IPS-15b (cell line): ENCODE measurements around the gene SPATA13.

Source experiments
- H3K27me3 ChIP-seq: one replicate; pipeline ENCODE4 v1.6.1; 2013; ENCODE audit warnings: low read length; ENCODE audit not compliant: control insufficient read depth, insufficient read depth
- H3K36me3 ChIP-seq: one replicate; pipeline ENCODE4 v1.6.1; 2013; ENCODE audit warnings: low read length; ENCODE audit not compliant: control insufficient read depth, insufficient read depth
- H3K4me1 ChIP-seq: one replicate; pipeline ENCODE4 v1.6.1; 2013; ENCODE audit warnings: mild to moderate bottlenecking, low read length; ENCODE audit not compliant: control insufficient read depth, insufficient read depth
- H3K4me3 ChIP-seq: one replicate; pipeline ENCODE4 v1.5.1; 2013; ENCODE audit warnings: low read depth, low read length
- H3K9ac ChIP-seq: one replicate; pipeline ENCODE4 v1.6.1; 2013; ENCODE audit warnings: low read depth, mild to moderate bottlenecking, low read length
- H3K9me3 ChIP-seq: one replicate; pipeline ENCODE4 v1.6.1; 2013; ENCODE audit warnings: mild to moderate bottlenecking, low read length; ENCODE audit not compliant: control insufficient read depth, insufficient read depth

The SPATA13 gene

GRCh38 chr13:24153979-24154701 lies 6.4 kb upstream of the SPATA13 start:
- Histone ChIP-seq H3K9ac (no peak overlapping the region), H3K4me3 (no peak overlapping the region), H3K36me3 (no peaks in the 10 kb centered on the region), H3K9me3 (no peaks in the 10 kb centered on the region), H3K4me1 (no peaks in the 10 kb centered on the region), H3K27me3 (peaks cover 11% of the 10 kb centered on the region)

- H3K4me3 ChIP-seq = no peak overlapping the region
- peaks cover 21% of the 10 kb centered on the region for H3K27me3 ChIP-seq
- no peak overlapping the region for H3K9ac ChIP-seq
- H3K36me3 ChIP-seq = no peaks in the 10 kb centered on the region
- no peaks in the 10 kb centered on the region for H3K9me3 ChIP-seq
- H3K4me1 ChIP-seq = peaks cover 10% of the 10 kb centered on the region
Measured at GRCh38 chr13:24159357-24159756, 1.2 kb upstream of the SPATA13 start.

- Histone ChIP-seq H3K4me1 (peaks cover 10% of the 10 kb centered on the region), H3K27me3 (peaks cover 16% of the 10 kb centered on the region), H3K9ac (peak overlapping the region; percentile 68), H3K36me3 (peaks cover 6% of the 10 kb centered on the region), H3K4me3 (peak overlapping the region; percentile 81), H3K9me3 (no peaks in the 10 kb centered on the region)
Measured at GRCh38 chr13:24161010-24161775, 673 bp downstream of the SPATA13 start.

GRCh38 chr13:24161980-24162525 lies 1.5 kb downstream of the SPATA13 start:
- H3K4me3 ChIP-seq = peak overlapping the region; percentile 81
- H3K27me3 ChIP-seq = peaks cover 10% of the 10 kb centered on the region
- H3K4me1 ChIP-seq = peaks cover 10% of the 10 kb centered on the region

GRCh38 chr13:24162604-24163003 lies 2.1 kb downstream of the SPATA13 start:
- H3K27me3 ChIP-seq = peaks cover 10% of the 10 kb centered on the region
- H3K9ac ChIP-seq = no peak overlapping the region
- no peaks in the 10 kb centered on the region for H3K9me3 ChIP-seq
- no peak overlapping the region for H3K4me3 ChIP-seq
- peaks cover 10% of the 10 kb centered on the region for H3K4me1 ChIP-seq
- peaks cover 6% of the 10 kb centered on the region for H3K36me3 ChIP-seq

More at GRCh38 chr13:24161980-24162525, 1.5 kb downstream of the SPATA13 start:
- Histone ChIP-seq H3K9ac (no peak overlapping the region), H3K36me3 (peaks cover 6% of the 10 kb centered on the region), H3K9me3 (no peaks in the 10 kb centered on the region)

- Histone ChIP-seq H3K4me3 (no peak overlapping the region), H3K27me3 (peaks cover 10% of the 10 kb centered on the region), H3K9ac (no peak overlapping the region), H3K9me3 (no peaks in the 10 kb centered on the region), H3K4me1 (peaks cover 10% of the 10 kb centered on the region), H3K36me3 (peaks cover 6% of the 10 kb centered on the region)
Measured at GRCh38 chr13:24165746-24166145, 5.2 kb downstream of the SPATA13 start.

- Histone ChIP-seq H3K9ac (no peak overlapping the region), H3K36me3 (peaks cover 6% of the 10 kb centered on the region), H3K9me3 (no peaks in the 10 kb centered on the region), H3K4me1 (peaks cover 9% of the 10 kb centered on the region), H3K4me3 (no peak overlapping the region), H3K27me3 (peaks cover 7% of the 10 kb centered on the region)
Measured at GRCh38 chr13:24166561-24166960, 6.0 kb downstream of the SPATA13 start.

- H3K4me1 ChIP-seq = peaks cover 2% of the 10 kb centered on the region
- peaks cover 6% of the 10 kb centered on the region for H3K36me3 ChIP-seq
- no peak overlapping the region for H3K4me3 ChIP-seq
- no peaks in the 10 kb centered on the region for H3K27me3 ChIP-seq
- no peak overlapping the region for H3K9ac ChIP-seq
- no peaks in the 10 kb centered on the region for H3K9me3 ChIP-seq
Measured at GRCh38 chr13:24167666-24168391, 7.3 kb downstream of the SPATA13 start.

GRCh38 chr13:24168392-24168750 lies 7.9 kb downstream of the SPATA13 start:
- Histone ChIP-seq H3K36me3 (peaks cover 6% of the 10 kb centered on the region), H3K9ac (no peak overlapping the region), H3K27me3 (no peaks in the 10 kb centered on the region), H3K4me1 (peaks cover 2% of the 10 kb centered on the region), H3K9me3 (no peaks in the 10 kb centered on the region), H3K4me3 (no peak overlapping the region)

- H3K9ac ChIP-seq = no peak overlapping the region
- H3K9me3 ChIP-seq = no peaks in the 10 kb centered on the region
- H3K4me3 ChIP-seq = no peak overlapping the region
- peaks cover 6% of the 10 kb centered on the region for H3K36me3 ChIP-seq
- H3K27me3 ChIP-seq = no peaks in the 10 kb centered on the region
- peaks cover 1% of the 10 kb centered on the region for H3K4me1 ChIP-seq
Measured at GRCh38 chr13:24168979-24169378, 8.5 kb downstream of the SPATA13 start.

- no peaks in the 10 kb centered on the region for H3K27me3 ChIP-seq
- H3K9me3 ChIP-seq = no peaks in the 10 kb centered on the region
- no peak overlapping the region for H3K9ac ChIP-seq
- H3K36me3 ChIP-seq = no peaks in the 10 kb centered on the region
- no peak overlapping the region for H3K4me3 ChIP-seq
- no peaks in the 10 kb centered on the region for H3K4me1 ChIP-seq
Measured at GRCh38 chr13:24172071-24172470, 11.6 kb downstream of the SPATA13 start.
